A673 (cell line): ENCODE measurements around the gene MYOZ2.

Experiments
- CTCF ChIP-seq: fragments of 300-800, 200-600 bp; sonication (generic); conservative IDR thresholded peaks from 2 replicates; pipeline ENCODE4 v1.5.1; 2017; ENCODE audit warnings: low read depth, mild to moderate bottlenecking, antibody characterized with exemption, low read length, moderate library complexity, mixed read lengths
- EZH2 ChIP-seq: fragments of 200-600 bp; sonication (generic); IDR thresholded peaks from 2 replicates; pipeline ENCODE4 v1.6.1; 2017; ENCODE audit warnings: borderline replicate concordance, low read depth, mild to moderate bottlenecking, mixed read lengths, antibody characterized with exemption, low read length; ENCODE audit not compliant: poor library complexity, severe bottlenecking

GRCh38 chr4:119105605-119106004, 30.0 kb upstream of the MYOZ2 start:
- no peak for TF ChIP-seq CTCF
- TF ChIP-seq EZH2 = no peak
